NCI-H2227 (cell line): ENCODE results near the gene CMIP.
"Not testable (repeated sequence)": the region's sequence is repeated elsewhere in the genome, so short reads cannot be mapped to it uniquely, and the experiment has no call there.

Experiments used
- DNase-seq: peaks from one replicate; lab custom pipeline; 2025; ENCODE audit not compliant: unreplicated experiment; lab: John Stamatoyannopoulos, UW

The CMIP gene

DNA sequence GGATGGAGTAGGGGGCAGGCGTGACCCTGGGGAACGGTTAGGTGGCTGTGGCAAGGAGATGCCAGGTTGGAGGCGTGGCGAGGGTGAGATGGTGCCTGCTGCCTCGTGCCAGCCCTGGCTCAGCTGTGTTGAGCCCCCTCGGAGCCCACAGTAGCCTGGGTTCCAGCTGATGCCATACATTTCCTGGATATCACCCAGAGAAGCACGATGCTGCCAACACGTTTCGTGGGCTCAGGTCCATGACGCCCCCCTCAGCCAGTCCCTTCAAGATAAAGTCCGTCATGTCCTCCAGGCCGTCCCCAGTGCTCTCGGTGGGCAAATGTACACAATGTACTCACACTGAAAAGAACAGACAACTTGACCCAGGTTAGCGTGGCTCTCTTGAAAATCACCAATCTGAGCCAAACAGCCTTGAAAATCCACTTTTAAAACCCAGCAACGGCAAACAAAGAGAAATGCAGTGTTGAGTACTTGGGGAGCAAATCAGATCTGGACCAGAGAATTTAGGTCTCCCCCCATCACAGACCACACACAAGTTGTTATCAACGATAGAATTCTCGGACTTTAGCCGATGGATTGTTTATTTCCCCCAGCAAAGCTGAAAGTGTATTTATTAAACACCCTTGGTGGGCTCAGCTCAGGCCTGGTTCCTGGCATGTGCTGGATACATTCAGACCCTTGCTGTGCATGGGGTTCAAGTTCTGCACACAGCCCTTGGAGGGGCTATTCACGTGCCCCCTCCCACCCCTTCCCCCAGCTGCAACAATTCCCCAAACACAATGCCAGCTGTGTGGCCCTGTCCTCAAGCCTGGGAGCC, 231.7 kb downstream of the CMIP start:
- no peak for DNase-seq

DNA sequence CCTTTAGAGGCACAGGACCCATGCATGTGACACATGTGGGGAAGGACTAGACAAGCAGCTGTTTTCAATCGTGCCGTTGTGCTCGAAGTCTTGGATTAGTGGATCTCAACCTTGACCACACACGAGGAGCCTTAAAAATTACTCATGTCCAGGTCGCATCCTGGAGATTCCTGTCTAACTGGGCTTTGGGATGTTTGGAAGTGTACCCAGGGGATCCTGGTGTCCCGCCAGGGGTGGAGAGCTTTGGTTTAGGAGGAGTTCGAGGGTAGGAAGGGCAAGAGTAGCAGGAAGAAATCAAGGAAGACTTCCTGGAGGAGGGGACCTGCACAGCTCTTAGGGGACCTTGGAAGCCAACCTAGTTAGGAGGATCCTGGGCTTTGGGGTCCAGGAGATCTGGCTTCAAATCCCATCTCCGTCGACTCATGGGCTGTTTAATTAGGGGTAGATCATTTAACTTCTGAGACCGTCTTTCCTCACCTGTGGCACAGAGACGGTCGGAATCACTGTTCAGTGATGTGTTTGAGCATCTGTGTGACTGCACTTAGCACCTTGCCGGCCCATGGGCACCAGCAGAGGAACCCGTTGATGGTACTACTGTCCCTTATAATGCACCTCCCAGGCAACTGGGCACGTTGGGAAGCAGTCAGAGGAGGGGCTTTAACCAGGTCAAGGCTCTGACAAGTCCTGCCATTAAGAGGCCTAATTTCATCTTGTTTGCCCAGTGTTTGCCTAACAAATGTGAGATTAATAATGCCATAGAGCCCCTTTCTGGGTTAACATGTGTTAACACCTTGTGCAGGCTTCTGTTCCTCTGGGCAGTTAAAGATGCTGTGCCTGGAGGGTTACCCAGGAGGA, 232.5 kb downstream of the CMIP start:
- DNase-seq: no peak

DNA sequence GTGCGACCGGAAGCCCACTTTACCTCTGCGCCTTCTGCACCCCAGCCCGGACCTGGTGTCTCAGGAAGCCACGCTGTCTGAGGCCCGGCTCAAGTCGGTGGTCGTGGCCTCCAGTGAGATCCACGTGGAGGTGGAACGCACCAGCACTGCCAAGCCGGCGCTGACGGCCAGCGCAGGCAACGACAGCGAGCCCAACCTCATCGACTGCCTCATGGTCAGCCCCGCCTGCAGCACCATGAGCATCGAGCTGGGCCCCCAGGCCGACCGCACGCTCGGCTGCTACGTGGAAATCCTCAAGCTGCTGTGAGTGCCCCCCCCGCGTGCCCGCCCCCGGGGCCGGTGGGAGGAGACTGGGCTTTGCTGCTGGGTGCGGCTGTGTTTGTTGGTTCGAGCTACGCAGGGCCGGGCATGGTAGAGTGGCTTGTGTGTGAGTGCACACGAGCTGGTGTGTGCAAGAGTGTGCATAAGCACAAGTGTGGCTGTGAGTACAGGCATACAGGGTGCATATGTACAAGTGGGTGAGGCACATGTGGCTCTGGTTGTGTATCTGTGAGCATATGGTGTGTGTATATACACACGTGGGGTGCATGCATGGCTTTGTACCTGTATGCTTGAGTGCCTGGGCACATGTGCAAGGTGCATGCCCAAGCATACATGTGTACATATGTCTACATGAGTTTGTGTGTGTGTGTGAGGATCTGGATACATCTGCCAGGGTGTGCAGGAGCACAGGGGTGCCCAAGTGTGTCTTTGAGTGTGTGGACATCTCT, 233.9 kb downstream of the CMIP start:
- no peak for DNase-seq

DNA sequence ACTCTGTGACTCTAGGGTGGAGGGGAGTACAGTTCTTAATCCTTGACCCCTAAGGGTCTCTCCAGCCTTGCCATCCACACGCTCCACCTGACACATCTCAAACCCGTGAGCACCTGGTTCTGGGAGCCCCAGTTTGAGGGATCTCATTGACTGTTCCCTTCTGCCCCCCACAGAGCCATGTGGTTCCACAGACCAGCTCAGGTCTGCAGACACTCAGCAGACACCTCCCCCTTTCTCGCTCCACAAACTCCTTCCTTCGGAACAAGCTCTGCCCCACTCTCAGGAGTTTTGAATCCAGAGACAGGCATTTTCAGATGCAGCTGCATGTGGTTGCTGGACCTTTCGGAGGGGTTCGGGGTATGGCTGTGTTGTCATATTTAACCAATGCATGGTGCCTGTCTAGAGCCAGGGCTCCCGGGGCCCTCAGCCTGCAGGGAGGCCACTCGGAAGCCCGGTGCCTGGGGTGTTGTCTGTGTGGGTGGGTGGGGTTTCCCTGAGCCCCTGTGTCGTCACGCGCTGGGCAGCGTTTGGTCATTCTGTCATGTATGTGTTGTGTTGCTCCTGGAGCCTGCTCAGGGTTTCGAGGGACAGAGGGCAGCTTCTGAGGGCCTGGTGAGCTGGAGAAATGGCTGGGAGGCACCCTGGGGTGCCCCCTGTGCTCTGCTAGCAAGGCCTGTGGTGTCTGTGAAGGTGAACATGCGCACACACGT, 235.3 kb downstream of the CMIP start:
- DNase-seq: no peak

DNA sequence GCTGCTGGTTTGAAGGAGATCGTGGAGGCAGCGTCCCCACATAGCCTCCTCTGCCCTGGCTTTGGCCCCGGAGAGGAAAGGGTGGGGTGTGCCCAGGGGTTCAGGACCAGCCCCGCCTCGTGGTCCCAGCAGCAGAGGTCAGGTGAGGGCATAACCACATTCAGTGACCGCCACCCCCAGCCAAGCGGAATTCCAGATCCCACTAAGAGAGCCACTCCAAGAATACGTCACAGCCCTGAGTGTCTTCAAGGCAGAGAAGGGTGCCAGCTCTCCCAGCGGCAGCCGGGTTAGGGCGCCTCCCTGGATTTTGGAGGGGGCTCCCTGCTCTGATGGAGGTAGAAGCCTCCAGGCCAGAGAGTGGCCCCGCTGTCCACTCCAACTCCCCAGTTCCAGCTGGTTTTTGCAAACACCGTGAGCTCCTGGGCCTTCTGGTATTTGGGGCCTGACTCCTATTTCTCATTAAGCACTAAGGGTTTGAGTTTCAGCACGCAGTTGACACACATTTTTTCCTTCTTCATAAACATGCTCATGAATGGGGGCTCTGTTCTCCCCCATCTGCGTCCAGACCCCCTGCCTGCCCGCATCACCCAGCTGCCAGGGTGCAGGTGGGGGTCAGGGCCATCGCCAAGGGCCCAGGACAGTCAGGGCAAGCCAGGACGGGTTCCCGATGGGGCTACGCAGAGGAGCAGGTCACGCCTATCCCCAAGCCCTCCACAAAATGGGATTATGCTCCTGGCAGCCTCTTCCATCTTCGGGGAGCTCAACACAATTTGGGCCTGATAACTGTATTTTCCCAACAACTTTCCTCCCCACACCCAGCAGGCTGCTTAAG, 236.1 kb downstream of the CMIP start:
- no peak for DNase-seq

DNA sequence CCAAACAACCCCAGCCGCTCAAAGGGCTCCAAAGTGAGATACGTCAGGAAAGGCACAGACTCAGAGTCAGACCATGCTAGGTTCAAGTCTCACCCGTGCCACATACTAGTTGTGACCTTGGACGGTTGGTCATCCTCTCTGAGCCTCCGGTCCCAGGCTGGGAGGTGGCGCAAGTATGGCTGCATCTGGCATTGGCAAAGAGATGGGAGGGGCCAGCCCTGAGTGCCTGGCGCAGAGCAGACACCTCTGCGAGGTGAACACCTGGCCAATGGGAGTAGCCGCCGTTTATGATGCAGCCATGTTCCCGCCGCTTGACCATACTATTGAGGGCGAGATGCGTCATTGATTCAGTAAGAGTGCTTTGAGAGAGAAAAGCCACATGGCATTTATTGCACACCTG, 236.7 kb downstream of the CMIP start:
- DNase-seq: no peak

DNA sequence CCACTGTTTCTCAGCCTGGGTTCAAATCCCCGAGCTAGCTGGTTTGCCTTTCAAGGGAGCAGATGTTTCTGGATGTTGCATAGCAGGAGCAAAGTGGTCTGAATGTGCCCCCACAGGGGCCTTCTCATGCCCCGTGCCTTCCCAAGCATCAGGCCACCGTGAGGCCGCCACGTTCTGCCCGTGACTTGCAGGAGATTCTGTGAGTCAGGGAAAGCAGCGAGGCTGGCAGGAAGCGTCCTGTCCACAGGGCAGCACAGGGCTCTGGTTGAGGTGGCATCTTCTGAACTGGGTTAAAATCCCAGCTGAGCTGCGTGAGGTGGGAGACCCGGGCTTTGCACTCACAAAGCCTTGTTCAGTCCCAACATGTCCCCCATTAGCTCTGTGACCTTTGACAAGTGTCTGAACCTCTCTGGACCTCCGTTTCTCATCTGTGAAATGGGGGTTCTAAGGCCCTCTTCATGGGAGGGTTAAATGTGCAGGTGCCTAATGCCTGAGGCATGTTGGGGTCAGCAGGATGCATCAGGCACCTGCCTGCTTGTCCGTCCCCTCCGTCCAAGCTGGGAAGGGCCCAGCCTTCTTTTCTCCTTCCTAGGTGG, 239.7 kb downstream of the CMIP start:
- DNase-seq: no peak

DNA sequence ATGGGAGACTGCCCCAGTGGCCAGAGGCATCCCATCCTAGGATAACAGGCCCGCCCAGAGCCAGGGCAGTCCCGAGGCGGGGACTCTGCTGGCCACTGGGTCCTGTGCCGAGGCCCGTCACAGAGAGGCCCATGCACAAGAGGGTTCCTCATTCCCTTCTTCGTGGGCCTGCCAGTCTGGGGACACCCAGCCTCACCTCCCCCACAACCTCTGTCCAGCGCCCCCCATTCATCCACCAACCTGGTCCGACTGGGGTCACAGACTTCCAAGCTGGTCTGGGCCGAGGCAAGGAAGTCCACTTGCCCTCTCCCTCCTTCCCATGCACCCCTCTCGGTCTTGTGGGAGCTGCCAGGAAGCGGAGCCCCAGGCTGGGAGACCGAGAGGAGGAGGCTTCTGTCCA, 240.3 kb downstream of the CMIP start:
- no peak for DNase-seq

DNA sequence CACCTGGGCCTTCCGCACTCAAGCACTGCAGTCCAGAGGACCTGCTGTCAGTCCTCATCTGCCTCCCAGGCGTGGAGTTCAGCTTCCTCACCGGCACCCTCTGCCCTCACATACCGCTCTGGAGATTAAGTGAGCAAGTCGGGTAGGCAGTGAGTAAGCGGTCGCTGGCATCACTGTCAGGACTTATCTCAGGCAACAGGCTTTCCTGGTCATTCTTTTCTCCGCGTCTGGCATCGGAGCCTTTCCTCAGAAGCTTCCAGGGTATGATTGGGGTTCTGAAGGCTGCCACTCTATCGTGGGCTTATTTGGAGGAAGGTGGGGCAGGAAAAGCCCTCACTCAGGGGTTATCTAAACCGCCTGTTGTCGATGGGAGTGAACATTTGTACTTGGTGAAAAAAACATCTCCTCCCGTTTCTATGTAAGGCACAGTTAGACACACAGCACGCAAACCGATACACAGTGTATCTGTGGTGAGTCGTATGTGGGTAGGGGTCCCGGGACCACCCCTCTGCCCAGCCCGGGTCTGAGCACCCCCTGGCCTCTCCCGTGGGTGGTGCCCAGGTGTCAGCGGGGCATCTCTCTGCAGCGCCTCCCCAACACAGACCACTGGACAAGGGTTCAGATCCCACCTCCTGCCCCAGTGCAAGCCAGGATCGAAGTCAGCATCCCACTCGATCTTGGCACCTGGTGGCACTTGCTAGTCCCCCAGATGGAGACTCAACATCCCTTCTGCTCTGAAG, 242.0 kb downstream of the CMIP start:
- DNase-seq: no peak

DNA sequence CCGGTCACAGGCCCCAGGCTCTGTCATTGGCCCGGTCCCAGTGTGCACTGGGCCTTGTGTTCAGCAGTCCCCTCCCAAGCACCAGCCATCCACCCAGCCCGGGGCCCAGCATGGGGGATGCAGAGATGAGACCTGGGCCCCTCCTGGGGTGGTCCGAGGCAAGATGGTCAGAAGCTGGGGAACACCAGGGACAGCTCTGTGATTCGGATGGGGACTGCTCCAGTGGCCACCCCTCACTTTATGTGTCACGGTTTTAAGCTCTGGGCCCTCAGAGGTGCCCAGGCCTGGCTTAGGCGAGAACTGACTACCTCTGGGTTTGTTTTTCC, 242.5 kb downstream of the CMIP start:
- no peak for DNase-seq

DNA sequence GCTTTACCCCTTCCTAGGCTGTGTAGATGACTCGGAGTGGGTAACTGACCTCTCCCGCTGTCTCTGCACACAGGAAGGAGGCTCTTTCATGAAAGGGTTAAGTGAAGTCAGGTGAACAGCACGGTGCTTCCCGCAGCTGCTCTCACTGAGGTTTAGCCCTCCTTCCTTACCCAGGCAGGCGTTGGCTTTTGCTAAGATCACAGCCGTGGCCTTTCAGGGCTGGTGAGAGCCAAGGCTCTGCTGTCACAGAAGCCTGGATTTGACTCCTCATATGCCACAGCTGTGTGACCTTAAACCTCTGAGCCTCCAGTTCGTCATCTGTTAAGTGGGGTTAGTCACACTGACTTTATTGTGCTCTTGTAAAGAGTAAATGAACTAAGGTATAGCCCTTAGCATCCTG, 243.6 kb downstream of the CMIP start:
- no peak for DNase-seq

DNA sequence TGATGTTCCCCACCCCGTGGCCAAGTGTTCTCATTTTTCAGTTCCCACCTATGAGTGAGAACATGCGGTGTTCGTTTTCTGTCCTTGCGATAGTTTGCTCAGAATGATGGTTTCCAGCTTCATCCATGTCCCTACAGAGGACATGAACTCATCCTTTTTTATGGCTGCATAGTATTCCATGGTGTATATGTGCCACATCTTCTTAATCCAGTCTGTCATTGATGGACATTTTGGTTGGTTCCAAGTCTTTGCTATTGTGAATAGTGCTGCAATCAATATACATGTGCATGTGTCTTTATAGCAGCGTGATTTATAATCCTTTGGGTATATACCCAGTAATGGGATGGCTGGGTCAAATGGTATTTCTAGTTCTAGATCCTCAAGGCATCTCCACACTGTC, 244.2 kb downstream of the CMIP start:
- not testable (repeated sequence) for DNase-seq

DNA sequence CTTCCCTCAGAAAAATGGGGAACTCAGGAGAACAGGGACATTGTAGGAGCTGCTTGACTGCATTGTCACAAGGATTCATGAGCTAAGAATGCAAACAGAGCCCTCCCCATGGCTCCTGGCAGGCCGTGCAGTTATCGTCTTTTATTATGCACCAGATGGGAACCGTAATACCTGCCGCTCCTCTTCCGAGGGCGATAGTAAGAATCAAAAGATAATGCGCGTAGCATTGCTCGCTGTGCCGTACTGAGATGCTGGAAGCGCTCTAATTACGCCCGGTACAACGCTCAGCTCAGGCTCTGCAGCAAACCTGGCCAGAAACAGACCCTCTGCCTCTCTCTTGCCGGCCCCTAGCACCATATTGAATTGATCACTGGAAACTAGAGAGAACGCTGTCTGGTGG, 247.4 kb downstream of the CMIP start:
- DNase-seq: no peak

DNA sequence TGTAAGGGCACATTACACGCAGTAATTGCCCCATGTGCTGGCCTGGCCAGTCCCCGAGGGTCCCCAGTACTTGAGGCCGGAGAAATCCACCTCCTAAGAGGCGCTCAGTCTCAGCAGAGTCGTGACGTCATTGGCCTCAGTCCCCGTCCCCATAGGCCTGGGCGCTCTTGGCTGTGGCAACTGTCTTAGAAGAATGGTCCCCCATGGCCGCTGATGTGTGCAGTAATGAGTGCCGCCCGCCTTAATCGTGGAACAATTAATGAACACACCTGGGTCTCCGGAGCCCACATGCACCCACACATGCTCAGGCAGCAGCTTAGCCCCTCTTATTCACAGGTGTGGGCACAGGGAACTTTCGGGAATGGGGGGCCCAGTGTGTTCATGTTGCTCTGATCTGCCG, 248.0 kb downstream of the CMIP start:
- no peak for DNase-seq

DNA sequence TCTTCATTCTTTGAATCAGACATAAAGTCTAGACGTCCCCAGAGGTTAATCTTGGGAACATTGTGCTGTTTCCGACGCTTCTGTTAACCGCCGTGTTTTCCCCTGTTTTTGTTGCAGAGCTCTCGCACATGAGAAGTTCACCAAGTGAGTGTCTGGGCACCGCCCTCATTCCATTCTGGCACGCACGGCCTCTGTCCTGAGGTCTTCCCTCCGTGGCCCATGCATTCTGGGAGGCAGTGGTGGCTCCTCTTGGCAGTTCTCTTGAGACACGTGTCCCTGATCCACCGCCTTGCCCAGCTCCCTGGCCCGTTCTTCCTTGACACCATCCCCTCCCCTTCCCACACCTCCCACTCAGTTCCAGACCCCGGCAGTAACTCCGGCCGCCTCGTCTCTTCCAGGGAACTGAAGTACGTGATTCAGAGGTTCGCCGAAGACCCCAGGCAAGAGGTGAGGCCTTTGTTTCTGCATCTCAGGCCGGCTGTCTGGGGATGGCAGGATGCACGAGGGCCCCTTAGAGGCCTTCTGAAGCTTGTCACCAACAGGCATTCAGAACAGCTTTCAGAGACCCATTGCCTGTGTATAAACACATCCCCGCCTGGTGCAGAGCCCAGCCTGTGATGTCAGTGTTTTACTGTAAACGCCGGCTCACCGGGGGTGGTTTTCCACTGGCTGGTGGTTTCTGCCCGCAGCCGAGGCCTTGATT, 248.6 kb downstream of the CMIP start:
- DNase-seq: no peak

DNA sequence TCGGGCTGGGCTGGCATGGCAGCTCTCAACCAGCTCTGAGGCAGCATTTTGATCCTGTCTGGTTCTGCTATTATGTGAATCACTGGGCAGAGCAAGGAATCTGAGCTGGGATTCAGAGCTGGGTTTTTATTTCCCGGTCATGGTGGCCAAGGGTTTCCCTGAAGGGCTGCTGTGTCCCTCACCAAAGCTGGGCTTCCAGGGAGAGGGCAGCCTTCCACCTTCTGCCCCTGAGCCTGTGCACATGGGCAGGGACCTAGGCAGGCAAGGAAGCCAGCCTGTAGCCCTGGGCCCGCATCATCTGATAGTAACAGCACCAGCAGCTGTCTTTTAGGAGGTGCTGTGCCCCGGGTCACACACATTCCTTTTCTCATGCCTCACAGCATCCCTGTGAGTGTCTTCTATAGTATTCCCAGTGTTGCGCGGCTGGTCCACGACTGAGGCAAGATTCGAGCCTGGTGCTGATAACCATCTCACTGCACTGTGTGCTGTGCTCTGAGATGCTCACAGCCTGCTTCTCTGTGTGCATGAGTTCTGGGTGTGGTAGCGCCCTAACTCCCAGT, 249.2 kb downstream of the CMIP start:
- no peak for DNase-seq

DNA sequence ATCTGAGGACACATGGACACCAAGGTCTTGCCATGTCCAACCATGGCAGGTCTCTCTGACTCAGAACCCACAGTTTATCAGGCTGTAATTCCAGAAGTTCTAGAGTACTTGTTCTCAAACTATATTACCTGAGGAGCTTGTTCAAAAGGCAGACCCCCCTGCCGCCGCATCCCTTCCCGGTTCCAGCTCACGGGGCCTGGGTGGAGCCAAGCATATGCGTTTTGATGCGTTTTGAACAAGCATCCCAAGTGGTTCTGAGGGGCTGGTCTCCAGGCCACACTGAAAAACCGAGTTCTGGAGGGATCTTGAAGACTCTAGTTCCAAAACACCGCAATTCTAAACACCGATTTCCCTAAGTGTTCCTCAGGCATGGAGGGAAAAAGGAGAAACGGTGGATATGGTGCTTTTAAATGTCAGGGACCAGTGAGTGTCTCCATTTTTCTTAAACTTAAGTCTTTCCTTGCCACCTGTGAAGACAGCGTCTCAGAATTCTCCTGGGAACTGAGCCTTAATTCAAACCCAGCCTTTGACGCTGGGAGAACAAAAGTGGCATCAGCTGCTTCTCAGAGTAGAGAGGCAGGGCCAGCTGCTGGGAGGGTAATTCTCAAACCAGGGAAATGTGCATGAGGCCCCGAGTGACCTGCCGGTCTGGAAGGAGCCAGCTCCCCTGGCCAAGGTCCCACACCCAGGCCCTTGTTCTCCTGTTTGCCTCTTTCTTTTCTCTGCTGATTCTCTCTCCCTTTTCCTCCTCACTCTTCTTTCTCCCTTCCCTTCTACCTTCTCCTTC, 250.1 kb downstream of the CMIP start:
- DNase-seq: peak; percentile 18
